ENCODE data around the gene CASK. TPM values are rescaled to one million over a fixed set of nuclear protein-coding genes. Genes with fewer than 3 reads are reported as not detected.

CASK gene
- total and polyA plus RNA-seq, 4 donors: 3.6 to 14.8 (median 6.2) TPM

DNA sequence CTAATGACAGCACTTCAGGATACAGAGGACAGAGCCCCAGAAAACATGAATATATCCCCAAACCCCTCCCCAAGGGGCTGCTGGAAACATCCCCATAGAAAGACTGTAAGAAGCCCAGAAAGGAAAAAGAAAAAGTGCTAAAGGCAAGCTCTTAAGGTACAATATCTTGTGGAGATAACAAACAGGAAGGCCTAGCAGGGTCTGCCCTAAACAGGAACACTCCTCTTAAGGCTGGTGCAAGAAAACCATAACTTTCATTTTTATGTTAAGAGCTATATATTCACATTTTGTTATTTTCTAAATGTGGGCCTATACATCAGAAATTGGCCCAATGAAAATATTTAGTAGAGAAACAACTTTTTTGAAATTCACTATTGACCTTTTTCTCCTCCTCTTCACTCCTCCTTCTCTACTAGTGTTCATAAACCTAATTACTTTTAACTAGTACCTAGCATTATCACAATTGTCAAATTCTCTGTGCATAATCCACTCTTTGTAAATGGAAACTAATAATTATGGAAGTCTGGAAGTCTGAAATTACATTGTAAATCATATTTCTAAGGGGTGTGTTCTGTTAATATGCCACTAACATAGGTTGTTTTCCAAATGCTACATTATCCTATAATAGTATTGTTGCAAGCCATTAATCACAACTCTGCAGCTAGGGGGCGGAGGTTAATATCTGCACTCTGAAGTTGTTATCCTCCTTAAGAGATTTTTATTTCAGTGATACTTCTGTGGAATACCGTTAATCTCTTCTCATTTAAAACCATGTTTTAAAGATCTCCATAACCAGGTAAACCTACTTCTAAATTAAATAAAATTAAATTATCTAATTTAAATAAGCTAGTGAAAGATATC lies 59.8 kb downstream of the CASK start:
- Histone ChIP-seq H3K4me1 (ENCODE audit: control insufficient read depth in 4 of 4, insufficient read depth in 4 of 4, low read length in 3 of 4) (peaks cover 0 to 1% (median 0%) of the 10 kb centered on the region in 4 donors), H3K4me3 (ENCODE audit: low read depth in 1 of 3, low read length in 3 of 3) (no peak overlapping the region), H3K27ac (ENCODE audit: low read depth in 1 of 2, low read length in 2 of 2) (no peak overlapping the region), H3K9ac (ENCODE audit: low read depth in 1 of 2, low read length in 2 of 2) (no peak overlapping the region), H3K9me3 (ENCODE audit: control insufficient read depth in 4 of 4, low read length in 3 of 4) (no peaks in the 10 kb centered on the region), H3K27me3 (ENCODE audit: control insufficient read depth in 4 of 4, insufficient read depth in 4 of 4, low read length in 3 of 4) (no peaks in the 10 kb centered on the region), H3K36me3 (ENCODE audit: control insufficient read depth in 4 of 4, insufficient read depth in 3 of 4, low read depth in 1 of 4, low read length in 3 of 4) (no peaks in the 10 kb centered on the region)
- 98% methylated on average over 2 of the region's 2 CpGs for WGBS
- TF ChIP-seq FOXA1 (IDR thresholded peaks at IDR 0.05) (no peak), SP1 (IDR thresholded peaks at IDR 0.05) (no peak), YY1 (IDR thresholded peaks at IDR 0.05) (no peak), GABPA (IDR thresholded peaks at IDR 0.05 in 1 of 2, conservative IDR thresholded peaks at IDR 0.05 in 1 of 2) (no peak), EGR1 (IDR thresholded peaks at IDR 0.05; ENCODE audit: low read depth in 2 of 2) (no peak)
- TF ChIP-seq, protein P1, sequence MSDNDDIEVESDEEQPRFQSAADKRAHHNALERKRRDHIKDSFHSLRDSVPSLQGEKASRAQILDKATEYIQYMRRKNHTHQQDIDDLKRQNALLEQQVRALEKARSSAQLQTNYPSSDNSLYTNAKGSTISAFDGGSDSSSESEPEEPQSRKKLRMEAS (IDR thresholded peaks at IDR 0.05): no peak
- no peak for DNase-seq (ENCODE audit: low spot score)

DNA sequence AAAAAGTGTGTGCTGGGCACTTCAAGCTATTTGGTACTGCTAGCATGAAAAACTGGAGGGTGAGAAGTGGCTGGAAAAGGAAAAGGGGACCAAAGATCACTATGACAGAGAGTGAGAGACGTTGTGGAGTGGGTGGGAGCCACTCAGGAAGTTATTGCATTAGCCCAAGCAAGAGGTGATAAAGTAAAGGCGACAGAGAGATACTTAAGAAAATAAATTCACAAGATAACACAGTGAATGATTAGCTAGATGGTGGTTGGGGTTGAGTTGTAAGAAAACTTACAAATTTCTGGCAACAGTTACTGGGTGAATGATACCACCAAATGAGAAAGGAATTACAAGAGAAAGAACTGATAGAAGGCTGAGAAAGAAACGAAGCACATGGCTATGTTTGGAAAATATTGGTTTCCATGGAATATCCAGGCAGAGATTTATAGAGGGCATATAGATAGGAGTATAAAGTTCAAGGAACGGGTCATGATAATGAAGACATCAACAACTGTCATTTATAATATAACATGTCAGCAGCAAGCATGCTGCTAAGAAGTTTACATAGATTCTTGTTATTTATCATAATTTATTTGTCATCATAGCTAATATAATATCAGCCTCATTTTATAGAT lies 60.7 kb downstream of the CASK start:
- H3K4me3 ChIP-seq (ENCODE audit: low read depth in 1 of 3, low read length in 3 of 3): no peak overlapping the region
- H3K36me3 ChIP-seq (ENCODE audit: control insufficient read depth in 4 of 4, insufficient read depth in 3 of 4, low read depth in 1 of 4, low read length in 3 of 4): no peaks in the 10 kb centered on the region
- H3K4me1 ChIP-seq (ENCODE audit: control insufficient read depth in 4 of 4, insufficient read depth in 4 of 4, low read length in 3 of 4): peaks cover 0 to 1% (median 0%) of the 10 kb centered on the region in 4 donors
- H3K9me3 ChIP-seq (ENCODE audit: control insufficient read depth in 4 of 4, low read length in 3 of 4): no peaks in the 10 kb centered on the region
- WGBS: 66% methylated on average over 4 of the region's 4 CpGs
- TF ChIP-seq TAF1 (conservative IDR thresholded peaks at IDR 0.05) (no peak), RAD21 (IDR thresholded peaks at IDR 0.05) (no peak), SP1 (IDR thresholded peaks at IDR 0.05) (no peak), FOXA1 (IDR thresholded peaks at IDR 0.05) (no peak), YY1 (IDR thresholded peaks at IDR 0.05) (no peak), NR2F2 (IDR thresholded peaks at IDR 0.05) (no peak), HNF4G (IDR thresholded peaks at IDR 0.05) (no peak), HNF4A (conservative IDR thresholded peaks at IDR 0.05) (no peak), RXRA (IDR thresholded peaks at IDR 0.05) (no peak), EGR1 (IDR thresholded peaks at IDR 0.05; ENCODE audit: low read depth in 2 of 2) (no peak)
- TF ChIP-seq, protein P2, sequence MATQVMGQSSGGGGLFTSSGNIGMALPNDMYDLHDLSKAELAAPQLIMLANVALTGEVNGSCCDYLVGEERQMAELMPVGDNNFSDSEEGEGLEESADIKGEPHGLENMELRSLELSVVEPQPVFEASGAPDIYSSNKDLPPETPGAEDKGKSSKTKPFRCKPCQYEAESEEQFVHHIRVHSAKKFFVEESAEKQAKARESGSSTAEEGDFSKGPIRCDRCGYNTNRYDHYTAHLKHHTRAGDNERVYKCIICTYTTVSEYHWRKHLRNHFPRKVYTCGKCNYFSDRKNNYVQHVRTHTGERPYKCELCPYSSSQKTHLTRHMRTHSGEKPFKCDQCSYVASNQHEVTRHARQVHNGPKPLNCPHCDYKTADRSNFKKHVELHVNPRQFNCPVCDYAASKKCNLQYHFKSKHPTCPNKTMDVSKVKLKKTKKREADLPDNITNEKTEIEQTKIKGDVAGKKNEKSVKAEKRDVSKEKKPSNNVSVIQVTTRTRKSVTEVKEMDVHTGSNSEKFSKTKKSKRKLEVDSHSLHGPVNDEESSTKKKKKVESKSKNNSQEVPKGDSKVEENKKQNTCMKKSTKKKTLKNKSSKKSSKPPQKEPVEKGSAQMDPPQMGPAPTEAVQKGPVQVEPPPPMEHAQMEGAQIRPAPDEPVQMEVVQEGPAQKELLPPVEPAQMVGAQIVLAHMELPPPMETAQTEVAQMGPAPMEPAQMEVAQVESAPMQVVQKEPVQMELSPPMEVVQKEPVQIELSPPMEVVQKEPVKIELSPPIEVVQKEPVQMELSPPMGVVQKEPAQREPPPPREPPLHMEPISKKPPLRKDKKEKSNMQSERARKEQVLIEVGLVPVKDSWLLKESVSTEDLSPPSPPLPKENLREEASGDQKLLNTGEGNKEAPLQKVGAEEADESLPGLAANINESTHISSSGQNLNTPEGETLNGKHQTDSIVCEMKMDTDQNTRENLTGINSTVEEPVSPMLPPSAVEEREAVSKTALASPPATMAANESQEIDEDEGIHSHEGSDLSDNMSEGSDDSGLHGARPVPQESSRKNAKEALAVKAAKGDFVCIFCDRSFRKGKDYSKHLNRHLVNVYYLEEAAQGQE (IDR thresholded peaks at IDR 0.05): no peak
- TF ChIP-seq, protein P3, sequence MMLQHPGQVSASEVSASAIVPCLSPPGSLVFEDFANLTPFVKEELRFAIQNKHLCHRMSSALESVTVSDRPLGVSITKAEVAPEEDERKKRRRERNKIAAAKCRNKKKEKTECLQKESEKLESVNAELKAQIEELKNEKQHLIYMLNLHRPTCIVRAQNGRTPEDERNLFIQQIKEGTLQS (IDR thresholded peaks at IDR 0.05): no peak
- no peak for DNase-seq (ENCODE audit: low spot score)
- H3K9ac ChIP-seq (ENCODE audit: low read depth in 1 of 2, low read length in 2 of 2): no peak overlapping the region
- no peak overlapping the region for H3K27ac ChIP-seq (ENCODE audit: low read depth in 1 of 2, low read length in 2 of 2)
- H3K27me3 ChIP-seq (ENCODE audit: control insufficient read depth in 4 of 4, insufficient read depth in 4 of 4, low read length in 3 of 4): no peaks in the 10 kb centered on the region
